ENCODE results near the gene IRAG1. TPM values are rescaled to one million over a fixed set of nuclear protein-coding genes. Genes with fewer than 3 reads are reported as not detected.

The IRAG1 gene, protein sequence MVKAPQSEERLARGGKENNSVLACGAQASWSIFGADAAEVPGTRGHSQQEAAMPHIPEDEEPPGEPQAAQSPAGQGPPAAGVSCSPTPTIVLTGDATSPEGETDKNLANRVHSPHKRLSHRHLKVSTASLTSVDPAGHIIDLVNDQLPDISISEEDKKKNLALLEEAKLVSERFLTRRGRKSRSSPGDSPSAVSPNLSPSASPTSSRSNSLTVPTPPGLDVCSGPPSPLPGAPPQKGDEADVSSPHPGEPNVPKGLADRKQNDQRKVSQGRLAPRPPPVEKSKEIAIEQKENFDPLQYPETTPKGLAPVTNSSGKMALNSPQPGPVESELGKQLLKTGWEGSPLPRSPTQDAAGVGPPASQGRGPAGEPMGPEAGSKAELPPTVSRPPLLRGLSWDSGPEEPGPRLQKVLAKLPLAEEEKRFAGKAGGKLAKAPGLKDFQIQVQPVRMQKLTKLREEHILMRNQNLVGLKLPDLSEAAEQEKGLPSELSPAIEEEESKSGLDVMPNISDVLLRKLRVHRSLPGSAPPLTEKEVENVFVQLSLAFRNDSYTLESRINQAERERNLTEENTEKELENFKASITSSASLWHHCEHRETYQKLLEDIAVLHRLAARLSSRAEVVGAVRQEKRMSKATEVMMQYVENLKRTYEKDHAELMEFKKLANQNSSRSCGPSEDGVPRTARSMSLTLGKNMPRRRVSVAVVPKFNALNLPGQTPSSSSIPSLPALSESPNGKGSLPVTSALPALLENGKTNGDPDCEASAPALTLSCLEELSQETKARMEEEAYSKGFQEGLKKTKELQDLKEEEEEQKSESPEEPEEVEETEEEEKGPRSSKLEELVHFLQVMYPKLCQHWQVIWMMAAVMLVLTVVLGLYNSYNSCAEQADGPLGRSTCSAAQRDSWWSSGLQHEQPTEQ
- not detected for total RNA-seq

DNA sequence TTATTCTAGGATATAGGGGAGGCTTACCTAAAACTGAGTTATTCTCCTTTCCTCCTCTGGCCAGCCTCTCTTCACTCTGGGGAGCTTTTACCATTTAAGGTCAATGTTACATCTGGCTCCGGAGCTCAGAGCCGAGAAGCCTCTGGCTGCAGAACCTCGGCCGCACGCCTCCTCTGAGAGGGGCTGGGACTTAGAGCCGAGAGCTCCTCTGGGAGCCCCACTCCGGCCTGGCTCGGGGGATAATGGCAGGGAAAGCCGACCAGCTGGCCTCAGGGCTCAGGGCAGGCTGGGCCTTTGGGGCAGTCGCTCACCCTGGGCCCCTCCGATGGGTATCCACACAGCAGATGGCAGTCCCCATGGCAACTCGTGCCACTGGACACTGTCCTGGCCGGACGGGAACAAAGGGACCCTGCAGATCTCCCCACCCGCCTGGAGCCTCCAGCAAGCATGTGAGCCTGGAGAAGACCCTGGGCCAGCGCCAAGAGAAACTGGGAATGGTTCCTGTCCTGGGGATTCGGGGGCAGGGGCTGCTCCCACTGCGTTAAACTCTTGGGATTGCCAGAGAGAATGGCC lies at the start of gene IRAG1:
TSS of gene IRAG1 (minus strand) at position 247 of the 573 bp plus-strand sequence. CDS start at position 94, 153 bp downstream.
- H3K9me3 Mint-ChIP-seq (ENCODE audit: low read depth), result no peaks in the 10 kb centered on the region
- H3K4me3 Mint-ChIP-seq, result no peak within 1 kb of the TSS
- intact Hi-C loops (cut with DNase I, micrococcal nuclease), result no loop called here
- DNase-seq (no peak), ATAC-seq (no peak)
- H3K27me3 Mint-ChIP-seq, result peaks cover 12% of the 10 kb centered on the region
- POLR2A ChIA-PET, result no interaction called here
- no peak within 1 kb of the TSS for H3K27ac Mint-ChIP-seq
- no peaks in the 10 kb centered on the region for H3K36me3 Mint-ChIP-seq (ENCODE audit: low read depth)
- CTCF ChIA-PET, result interaction anchor here (1.1 to 2.1 kb wide), 5 partner anchors 11 to 238 kb away, joined by 3 to 5 read pairs (median 3); partner anchors contain the start of gene AMPD3
- H3K4me1 Mint-ChIP-seq, result no peaks in the 10 kb centered on the region

DNA sequence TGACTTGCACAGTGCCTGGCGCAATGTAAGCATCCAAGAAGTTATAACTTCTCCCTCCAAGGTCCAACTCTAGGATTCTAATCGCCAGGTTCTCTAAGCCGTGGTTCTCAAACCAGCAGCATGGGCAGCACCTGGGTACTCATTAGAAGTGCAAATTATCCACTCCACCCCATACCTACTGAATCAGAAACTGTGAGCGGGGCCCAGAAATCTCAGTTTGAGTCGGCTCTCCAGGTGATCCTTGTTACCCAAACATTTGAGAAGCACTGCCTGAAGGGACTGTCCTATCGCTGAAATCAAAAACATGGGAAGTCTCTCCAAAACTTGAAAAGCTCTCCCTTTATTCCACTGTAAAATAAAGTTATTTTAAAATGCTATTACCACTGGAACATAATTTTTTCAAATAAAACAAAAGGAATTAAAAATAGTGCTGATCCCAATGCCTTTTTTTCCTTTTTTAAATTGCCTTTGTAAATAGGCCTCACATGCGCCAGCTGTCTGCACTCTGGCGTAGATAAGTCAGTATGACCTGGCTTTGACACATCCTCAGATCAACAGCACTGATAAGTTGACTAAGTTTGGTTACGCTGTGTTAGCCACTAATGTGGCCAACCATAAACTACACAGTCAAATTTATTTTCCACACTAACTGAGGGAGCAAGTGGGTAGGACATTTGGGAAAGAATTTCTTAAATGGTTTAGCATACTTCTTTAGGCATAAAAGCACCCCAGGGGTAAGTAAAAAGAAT lies 49.1 kb upstream of the IRAG1 start:
- Mint-ChIP-seq H3K36me3 (ENCODE audit: low read depth) (no peaks in the 10 kb centered on the region), H3K27me3 (no peaks in the 10 kb centered on the region), H3K9me3 (ENCODE audit: low read depth) (no peaks in the 10 kb centered on the region), H3K27ac (peak overlapping the region; percentile 58), H3K4me1 (peaks cover 26% of the 10 kb centered on the region), H3K4me3 (no peak overlapping the region)
- DNase-seq, result peak; percentile 45
- CTCF ChIA-PET, result interaction anchor here (0.6 to 1.3 kb wide), 8 partner anchors 8 to 329 kb away, joined by 3 to 4 read pairs (median 3); partner anchors contain the start of genes CTR9 and RNF141
- POLR2A ChIA-PET, result interaction anchor here (0.9 kb wide), 1 partner anchor 9 kb away, joined by 3 read pairs; the partner anchor contains the start of gene CTR9
- ATAC-seq, result peak; percentile 86
- intact Hi-C loops (cut with DNase I, micrococcal nuclease), result no loop called here

DNA sequence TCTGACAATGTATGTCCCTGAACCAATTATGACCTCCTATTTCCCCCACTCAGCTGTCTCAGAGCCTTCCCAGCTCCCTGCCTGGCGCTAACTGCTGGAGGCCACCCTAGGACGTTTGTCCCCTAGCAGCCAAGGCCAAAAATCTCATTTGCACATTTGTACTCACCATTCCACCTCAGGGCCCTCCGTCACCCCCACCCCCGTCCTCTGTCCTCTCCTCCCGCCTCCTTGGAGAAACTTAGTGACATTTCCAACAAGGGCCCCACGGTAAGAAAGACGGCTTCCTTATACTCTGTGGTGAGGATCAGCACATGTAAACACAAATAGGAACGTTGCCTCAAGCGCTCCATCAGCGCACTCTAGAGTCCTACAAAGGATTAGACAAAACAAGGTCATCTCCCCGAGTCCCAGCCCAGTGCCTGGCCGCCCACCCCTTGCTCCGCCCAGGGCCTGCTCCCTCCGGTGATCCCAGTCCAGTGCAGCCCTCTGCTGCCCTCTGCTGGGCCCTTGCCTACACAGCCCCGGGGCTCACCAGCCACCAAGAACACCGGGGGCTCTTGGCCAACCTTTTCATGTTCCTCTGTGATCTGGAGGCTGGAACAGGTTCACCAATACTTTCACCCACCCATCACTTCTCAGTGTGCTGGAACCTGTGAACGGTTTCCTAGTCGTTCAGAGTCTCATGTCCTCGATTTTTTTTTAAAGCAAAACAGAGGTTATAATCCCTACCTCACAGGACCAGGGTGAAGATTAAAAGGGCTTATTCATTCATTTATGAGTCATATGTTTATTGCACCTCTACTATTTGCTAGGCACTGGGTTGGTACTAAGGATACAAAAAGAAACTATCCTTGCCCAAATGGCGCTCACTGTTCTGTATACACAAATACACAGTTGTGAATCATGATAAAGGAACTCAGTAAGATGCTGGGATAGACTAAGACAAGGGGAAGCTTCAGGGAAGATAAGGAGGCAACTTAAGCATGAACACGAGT lies 42.2 kb upstream of the IRAG1 start:
- DNase-seq, result peak; percentile 95
- intact Hi-C loops (cut with DNase I, micrococcal nuclease), result loop anchor here (1.0 to 10.0 kb wide), 13 partner anchors 81 to 978 kb away; partner anchors contain the start of genes RNF141 (in 2 of the 2), ADM (in 1 of the 2) and AMPD3 (in 1 of the 2)
- H3K36me3 Mint-ChIP-seq (ENCODE audit: low read depth), result no peaks in the 10 kb centered on the region
- ATAC-seq, result peak; percentile 99
- peak overlapping the region; percentile 11 for H3K4me3 Mint-ChIP-seq
- ChIA-PET POLR2A (no interaction called here), CTCF (interaction anchor here (0.6 to 1.4 kb wide), 16 partner anchors 8 to 433 kb away, joined by 3 to 7 read pairs (median 4); no protein-coding TSS in a partner anchor)
- peak overlapping the region; percentile 2 for H3K27ac Mint-ChIP-seq
- no peaks in the 10 kb centered on the region for H3K9me3 Mint-ChIP-seq (ENCODE audit: low read depth)
- no peaks in the 10 kb centered on the region for H3K27me3 Mint-ChIP-seq
- H3K4me1 Mint-ChIP-seq, result peaks cover 10% of the 10 kb centered on the region

DNA sequence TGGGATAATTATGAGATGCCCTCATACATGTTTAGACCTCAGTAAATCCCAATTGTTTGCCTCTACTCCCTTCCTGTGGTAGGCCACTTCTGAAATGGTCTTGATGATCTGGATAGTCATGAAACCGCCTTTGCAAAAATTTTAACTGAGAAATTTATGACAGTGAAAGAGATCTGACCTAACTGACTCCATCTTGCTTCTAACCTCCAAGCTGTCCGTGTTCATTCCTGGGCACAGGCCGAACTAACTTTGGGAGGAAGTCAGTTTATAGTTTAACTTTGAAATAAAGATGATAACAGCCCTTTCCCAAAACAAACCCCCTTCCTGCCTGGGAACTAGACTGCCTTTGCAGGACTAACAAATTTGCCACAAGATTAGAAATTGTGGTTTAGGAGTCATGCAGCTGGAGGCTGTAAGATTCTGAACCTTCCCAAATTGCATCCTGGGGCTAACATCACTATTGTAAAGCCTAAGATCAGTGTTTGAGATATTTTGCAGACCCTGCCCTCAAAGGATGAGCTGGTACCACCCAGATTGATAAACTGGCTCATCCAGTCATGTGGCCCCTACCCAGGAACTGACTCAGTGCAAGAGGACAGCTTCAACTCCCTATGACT lies 37.6 kb upstream of the IRAG1 start:
- no peaks in the 10 kb centered on the region for H3K9me3 Mint-ChIP-seq (ENCODE audit: low read depth)
- H3K36me3 Mint-ChIP-seq (ENCODE audit: low read depth), result no peaks in the 10 kb centered on the region
- ChIA-PET CTCF (interaction anchor here (0.6 to 1.0 kb wide), 4 partner anchors 190 to 318 kb away, joined by 3 read pairs; partner anchors contain the start of gene RNF141), POLR2A (no interaction called here)
- ATAC-seq (no peak), DNase-seq (no peak)
- intact Hi-C loops (cut with DNase I, micrococcal nuclease), result loop anchor here in 1 of 2 experiments (10.0 kb wide), 1 partner anchor 186 kb away; the partner anchor contains the start of gene RNF141
- H3K27me3 Mint-ChIP-seq, result peaks cover 3% of the 10 kb centered on the region
- H3K4me1 Mint-ChIP-seq, result peaks cover 18% of the 10 kb centered on the region
- H3K4me3 Mint-ChIP-seq, result no peak overlapping the region
- no peak overlapping the region for H3K27ac Mint-ChIP-seq

DNA sequence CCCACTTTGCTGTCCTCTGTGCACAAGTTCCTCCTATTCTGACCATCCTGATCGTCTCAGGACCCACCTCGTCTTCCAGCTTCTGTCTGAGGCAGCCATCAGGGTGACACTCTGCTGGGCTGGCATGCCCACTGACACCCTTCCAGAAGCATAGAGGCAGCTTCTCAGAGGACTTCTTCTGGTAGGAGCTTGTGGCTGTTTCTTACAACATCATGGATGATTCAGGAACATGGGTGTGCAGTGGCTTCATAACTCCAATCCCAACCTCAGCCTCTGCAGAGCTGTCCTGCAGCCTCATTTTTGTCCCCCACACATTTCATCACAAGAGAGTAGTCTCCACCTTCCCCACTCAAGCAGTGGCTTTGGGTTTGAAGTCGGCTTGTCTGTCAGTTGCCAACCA lies 36.6 kb upstream of the IRAG1 start:
- Mint-ChIP-seq H3K4me1 (peaks cover 20% of the 10 kb centered on the region), H3K36me3 (ENCODE audit: low read depth) (no peaks in the 10 kb centered on the region), H3K27me3 (peaks cover 3% of the 10 kb centered on the region), H3K4me3 (no peak overlapping the region), H3K27ac (no peak overlapping the region), H3K9me3 (ENCODE audit: low read depth) (no peaks in the 10 kb centered on the region)
- CTCF ChIA-PET, result interaction anchor here (0.9 kb wide), 1 partner anchor 189 kb away, joined by 3 read pairs; the partner anchor contains the start of gene RNF141
- DNase-seq, result no peak
- intact Hi-C loops (cut with DNase I, micrococcal nuclease), result loop anchor here in 1 of 2 experiments (10.0 kb wide), 1 partner anchor 185 kb away; the partner anchor contains the start of gene RNF141
- no peak for ATAC-seq
- POLR2A ChIA-PET, result no interaction called here

DNA sequence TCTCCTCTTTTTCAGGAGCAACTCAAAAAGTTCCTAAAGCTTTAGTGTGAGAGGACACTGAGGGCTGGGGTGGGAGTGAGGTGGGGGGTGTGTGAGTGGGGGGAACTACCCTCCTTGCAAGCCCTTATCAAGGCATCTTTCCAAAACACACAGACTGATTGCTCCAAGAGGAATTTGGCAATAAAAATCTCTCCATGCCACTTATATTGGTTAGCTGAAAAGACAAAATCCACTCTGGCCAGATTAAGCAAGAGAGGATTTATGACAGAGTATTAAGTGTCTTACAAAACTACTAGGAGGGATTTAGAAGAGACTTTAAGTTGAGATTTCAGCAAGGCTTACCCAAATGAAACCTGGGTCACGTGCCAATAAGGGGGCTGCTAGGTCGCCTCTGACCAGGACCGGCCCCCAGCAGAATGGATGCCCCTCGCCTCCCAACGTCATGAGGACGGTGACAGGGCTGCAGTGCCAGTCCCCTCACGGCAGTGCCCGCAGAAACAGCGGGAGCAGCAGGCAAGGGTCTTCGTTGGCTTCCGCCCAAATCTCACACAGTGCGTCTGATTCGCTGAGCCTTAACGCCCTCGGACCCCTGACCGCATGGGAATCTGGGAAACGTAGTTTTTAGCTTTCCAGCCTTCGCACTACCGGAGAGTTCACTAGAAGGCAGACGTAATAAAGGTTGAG lies 35.4 kb upstream of the IRAG1 start:
- H3K9me3 Mint-ChIP-seq (ENCODE audit: low read depth), result no peaks in the 10 kb centered on the region
- H3K36me3 Mint-ChIP-seq (ENCODE audit: low read depth), result no peaks in the 10 kb centered on the region
- no peak overlapping the region for H3K4me3 Mint-ChIP-seq
- DNase-seq (no peak), ATAC-seq (no peak)
- POLR2A ChIA-PET, result no interaction called here
- no peak overlapping the region for H3K27ac Mint-ChIP-seq
- peaks cover 6% of the 10 kb centered on the region for H3K27me3 Mint-ChIP-seq
- CTCF ChIA-PET, result interaction anchor here (0.6 kb wide), 1 partner anchor 345 kb away, joined by 4 read pairs; no protein-coding TSS in a partner anchor
- intact Hi-C loops (cut with DNase I, micrococcal nuclease), result no loop called here
- peaks cover 24% of the 10 kb centered on the region for H3K4me1 Mint-ChIP-seq

DNA sequence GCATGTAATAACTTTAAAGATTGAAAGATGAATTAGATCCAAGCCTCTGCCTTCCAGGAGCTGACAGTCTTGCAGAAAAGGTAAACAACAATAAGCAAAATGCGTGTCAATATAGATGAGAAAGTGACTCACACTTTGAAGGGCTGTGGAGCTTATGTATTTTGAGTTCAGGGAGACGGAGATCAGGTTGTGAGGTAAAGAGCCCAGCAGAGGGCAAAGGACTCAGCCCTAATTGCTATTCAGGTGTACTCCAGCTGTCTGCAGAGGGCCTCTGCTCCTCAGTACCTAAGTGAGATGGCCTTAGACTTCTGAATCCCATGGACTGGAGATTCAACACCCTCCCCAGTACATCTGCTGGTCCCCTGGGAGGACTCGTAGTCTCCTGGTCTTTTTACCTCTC lies 34.6 kb upstream of the IRAG1 start:
- Mint-ChIP-seq H3K4me3 (no peak overlapping the region), H3K27ac (no peak overlapping the region), H3K36me3 (ENCODE audit: low read depth) (no peaks in the 10 kb centered on the region), H3K4me1 (peaks cover 24% of the 10 kb centered on the region), H3K9me3 (ENCODE audit: low read depth) (no peaks in the 10 kb centered on the region), H3K27me3 (peaks cover 9% of the 10 kb centered on the region)
- intact Hi-C loops (cut with DNase I, micrococcal nuclease), result no loop called here
- ATAC-seq (no peak), DNase-seq (no peak)
- POLR2A ChIA-PET, result no interaction called here
- CTCF ChIA-PET, result interaction anchor here (0.9 kb wide), 1 partner anchor 8 kb away, joined by 3 read pairs; no protein-coding TSS in a partner anchor

DNA sequence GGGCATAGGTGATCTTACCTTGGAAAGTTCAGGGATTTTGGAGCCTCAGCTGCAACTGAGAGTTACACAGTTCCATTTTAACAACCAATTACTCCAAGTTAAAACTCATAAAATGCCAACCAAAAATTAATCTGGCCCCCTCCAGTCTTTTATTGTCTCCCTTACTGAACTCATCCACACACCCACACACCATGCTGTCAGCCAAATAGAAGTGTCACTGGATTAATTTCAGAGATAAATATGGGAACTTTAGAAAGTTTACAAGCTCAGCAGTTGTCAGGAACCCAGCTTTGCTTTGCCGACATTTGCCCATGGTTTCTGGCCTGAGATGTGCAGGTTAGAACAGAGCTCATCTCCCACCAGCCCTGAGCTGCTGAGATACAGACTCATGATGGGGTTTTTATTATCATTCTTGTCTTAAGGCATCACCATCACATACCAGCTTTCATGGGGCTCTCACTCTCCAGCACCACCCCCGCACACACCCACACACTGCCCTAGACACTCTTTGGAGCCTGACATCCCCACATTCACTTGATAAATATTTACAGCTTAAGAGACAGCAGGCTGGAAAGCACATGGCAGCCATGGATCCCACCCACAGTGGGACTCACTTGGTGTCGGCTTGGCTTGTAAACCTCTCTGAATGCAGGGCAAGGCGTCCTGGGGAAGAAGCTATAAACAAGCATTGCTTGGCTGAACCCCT lies 33.7 kb upstream of the IRAG1 start:
- ChIA-PET CTCF (interaction anchor here (0.6 to 1.3 kb wide), 7 partner anchors 8 to 872 kb away, joined by 3 to 4 read pairs (median 3); partner anchors contain the start of gene CTR9), POLR2A (no interaction called here)
- Mint-ChIP-seq H3K36me3 (ENCODE audit: low read depth) (no peaks in the 10 kb centered on the region), H3K27ac (no peak overlapping the region), H3K27me3 (peaks cover 9% of the 10 kb centered on the region), H3K9me3 (ENCODE audit: low read depth) (no peaks in the 10 kb centered on the region), H3K4me3 (no peak overlapping the region), H3K4me1 (peaks cover 24% of the 10 kb centered on the region)
- DNase-seq, result no peak
- intact Hi-C loops (cut with DNase I, micrococcal nuclease), result loop anchor here in 1 of 2 experiments (2.0 kb wide), 1 partner anchor 186 kb away; the partner anchor contains the start of gene RNF141
- ATAC-seq, result no peak

Data from activated CD4-positive, alpha-beta T cell treated with anti-CD3 and anti-CD28 coated beads for 36 hours (primary cell).